ENCODE data around the gene TUSC2. TPM values are rescaled to one million over a fixed set of nuclear protein-coding genes. Genes with fewer than 3 reads are reported as not detected.

Gene TUSC2
- total RNA-seq, 1 experiment from 2014 or later, result 15.2 TPM

DNA sequence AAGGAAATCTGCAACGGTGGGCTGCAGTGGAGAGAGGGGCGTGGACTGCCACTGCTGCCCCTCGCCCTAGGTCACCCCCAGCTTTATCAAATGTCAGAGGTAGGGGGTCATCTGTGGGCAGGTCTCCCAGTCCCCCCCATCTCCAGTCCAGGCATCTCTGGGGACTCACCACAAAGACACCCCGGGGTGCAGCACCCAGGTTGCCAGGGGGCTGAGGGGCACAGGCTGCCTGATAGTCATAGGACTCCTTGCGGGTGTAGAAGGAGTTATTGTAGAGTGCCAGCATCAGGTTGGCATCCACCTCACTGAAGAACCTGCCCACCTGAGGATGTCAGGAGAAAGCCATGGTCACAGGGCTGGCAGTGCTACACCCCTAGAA is 37.8 kb upstream of the TUSC2 start:
- DNase-seq (ENCODE audit: low spot score), result no peak
- no peaks in the 10 kb centered on the region for H3K27me3 ChIP-seq (replicated peaks; ENCODE audit: insufficient read depth, low read depth, low read length, poor library complexity)
- intact Hi-C loops (cut with micrococcal nuclease; ENCODE audit: unreplicated experiment), result loop anchor here (5.0 kb wide), 1 partner anchor 246 kb away; the partner anchor contains the start of gene CISH
- ChIA-PET POLR2A (ENCODE audit: low non-redundant PET) (no interaction called here), CTCF (no interaction called here)
- H3K27ac ChIP-seq (ENCODE audit: low read depth, low read length, poor library complexity, severe bottlenecking), result no peak overlapping the region
- H3K4me3 ChIP-seq (ENCODE audit: low read depth, low read length, poor library complexity, severe bottlenecking), result no peak overlapping the region
- H3K4me1 ChIP-seq (ENCODE audit: insufficient read depth, low read length, poor library complexity, severe bottlenecking), result no peaks in the 10 kb centered on the region
- BruUV-seq (replicated peaks), result no TSS peak
- H3K9me3 ChIP-seq (ENCODE audit: low read depth, low read length, poor library complexity, severe bottlenecking), result no peaks in the 10 kb centered on the region
- TF ChIP-seq EZH2 (IDR thresholded peaks at IDR 0.05; ENCODE audit: borderline replicate concordance, low read depth, low read length, poor library complexity, severe bottlenecking), result no peak
- TF ChIP-seq, protein P1, sequence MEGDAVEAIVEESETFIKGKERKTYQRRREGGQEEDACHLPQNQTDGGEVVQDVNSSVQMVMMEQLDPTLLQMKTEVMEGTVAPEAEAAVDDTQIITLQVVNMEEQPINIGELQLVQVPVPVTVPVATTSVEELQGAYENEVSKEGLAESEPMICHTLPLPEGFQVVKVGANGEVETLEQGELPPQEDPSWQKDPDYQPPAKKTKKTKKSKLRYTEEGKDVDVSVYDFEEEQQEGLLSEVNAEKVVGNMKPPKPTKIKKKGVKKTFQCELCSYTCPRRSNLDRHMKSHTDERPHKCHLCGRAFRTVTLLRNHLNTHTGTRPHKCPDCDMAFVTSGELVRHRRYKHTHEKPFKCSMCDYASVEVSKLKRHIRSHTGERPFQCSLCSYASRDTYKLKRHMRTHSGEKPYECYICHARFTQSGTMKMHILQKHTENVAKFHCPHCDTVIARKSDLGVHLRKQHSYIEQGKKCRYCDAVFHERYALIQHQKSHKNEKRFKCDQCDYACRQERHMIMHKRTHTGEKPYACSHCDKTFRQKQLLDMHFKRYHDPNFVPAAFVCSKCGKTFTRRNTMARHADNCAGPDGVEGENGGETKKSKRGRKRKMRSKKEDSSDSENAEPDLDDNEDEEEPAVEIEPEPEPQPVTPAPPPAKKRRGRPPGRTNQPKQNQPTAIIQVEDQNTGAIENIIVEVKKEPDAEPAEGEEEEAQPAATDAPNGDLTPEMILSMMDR (conservative IDR thresholded peaks at IDR 0.05; ENCODE audit: low read depth, low read length), result no peak
- no peaks in the 10 kb centered on the region for H3K36me3 ChIP-seq (ENCODE audit: insufficient read depth, low read length, poor library complexity, severe bottlenecking)

DNA sequence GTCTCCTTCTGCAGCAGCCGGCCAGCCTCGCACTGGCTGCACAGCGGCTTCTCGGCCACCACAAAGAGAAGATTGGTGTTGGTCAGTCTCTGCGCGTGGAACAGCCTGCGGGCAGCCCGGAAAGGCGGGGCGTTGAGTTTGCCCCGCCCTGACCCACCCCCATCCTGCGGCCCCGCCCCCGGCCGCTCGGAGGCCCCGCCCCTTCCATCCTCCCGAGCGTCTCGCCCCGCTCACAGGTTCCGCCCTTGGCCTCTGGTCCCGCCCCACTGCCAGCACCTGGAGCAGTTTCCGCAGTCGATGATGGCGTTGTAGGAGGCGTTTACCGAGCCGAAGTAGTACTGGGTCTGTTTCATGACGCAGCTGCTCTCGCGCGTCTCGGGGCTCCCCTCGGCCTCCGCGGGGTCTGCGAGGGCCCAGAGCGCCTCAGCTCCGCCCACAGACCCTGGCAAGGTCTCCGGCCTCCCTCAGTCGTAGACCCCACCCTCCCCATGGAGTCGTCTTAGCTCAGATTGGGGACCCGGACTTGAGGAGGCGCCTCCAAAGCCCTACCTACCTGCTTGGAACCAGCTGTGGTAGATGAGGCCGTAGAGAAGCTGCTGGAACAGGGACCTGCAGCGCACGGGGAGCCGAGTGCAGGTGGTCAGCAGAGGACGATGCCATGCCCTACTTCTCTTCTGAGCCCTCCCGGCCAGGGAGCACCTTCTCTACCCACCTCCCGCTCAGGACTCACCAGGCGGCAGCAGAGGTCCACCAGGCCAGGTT is 37.2 kb upstream of the TUSC2 start:
- H3K27me3 ChIP-seq (replicated peaks; ENCODE audit: insufficient read depth, low read depth, low read length, poor library complexity), result no peaks in the 10 kb centered on the region
- CTCF ChIA-PET, result no interaction called here

DNA sequence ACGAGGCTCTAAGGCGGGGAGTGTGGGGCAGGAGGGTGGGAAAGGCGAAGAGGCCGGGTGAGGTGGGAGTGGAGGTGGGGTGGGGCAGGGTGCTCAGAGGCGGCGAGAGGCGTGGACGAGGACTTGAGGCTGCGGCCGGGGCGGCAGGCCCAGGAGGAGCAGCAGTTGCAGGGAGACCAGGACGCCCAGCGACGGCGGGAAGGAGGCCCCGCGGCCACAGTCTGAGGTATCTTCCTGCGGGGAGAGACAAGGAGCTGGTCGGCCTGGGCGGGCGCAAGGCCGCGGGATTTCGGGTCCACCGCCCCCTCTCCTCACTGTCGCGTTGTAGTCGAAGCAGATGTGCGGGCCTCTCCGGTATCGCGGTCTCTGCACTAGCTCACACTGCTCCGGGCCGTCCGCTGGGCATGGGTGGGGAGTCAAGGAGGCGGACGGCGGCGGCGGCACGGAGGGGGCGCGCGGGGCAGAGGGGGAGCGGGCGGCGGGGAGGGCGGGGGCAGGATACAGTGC is 36.6 kb upstream of the TUSC2 start:
- intact Hi-C loops (cut with micrococcal nuclease; ENCODE audit: unreplicated experiment), result loop anchor here (5.0 kb wide), 1 partner anchor 248 kb away; the partner anchor contains the start of gene CISH
- Histone ChIP-seq H3K4me1 (ENCODE audit: insufficient read depth, low read length, poor library complexity, severe bottlenecking) (no peaks in the 10 kb centered on the region), H3K27ac (ENCODE audit: low read depth, low read length, poor library complexity, severe bottlenecking) (no peak overlapping the region), H3K36me3 (ENCODE audit: insufficient read depth, low read length, poor library complexity, severe bottlenecking) (no peaks in the 10 kb centered on the region), H3K9me3 (ENCODE audit: low read depth, low read length, poor library complexity, severe bottlenecking) (no peaks in the 10 kb centered on the region), H3K27me3 (replicated peaks; ENCODE audit: insufficient read depth, low read depth, low read length, poor library complexity) (no peaks in the 10 kb centered on the region), H3K4me3 (ENCODE audit: low read depth, low read length, poor library complexity, severe bottlenecking) (peak overlapping the region; percentile 45)
- DNase-seq (ENCODE audit: low spot score), result no peak
- BruUV-seq (replicated peaks), result no TSS peak
- TF ChIP-seq EZH2 (IDR thresholded peaks at IDR 0.05; ENCODE audit: borderline replicate concordance, low read depth, low read length, poor library complexity, severe bottlenecking), result no peak
- TF ChIP-seq, protein P1 (conservative IDR thresholded peaks at IDR 0.05; ENCODE audit: low read depth, low read length), result no peak
- ChIA-PET CTCF (no interaction called here), POLR2A (ENCODE audit: low non-redundant PET) (no interaction called here)

More for the DNA sequence above, 37.2 kb upstream of the TUSC2 start:
- POLR2A ChIA-PET (ENCODE audit: low non-redundant PET), result no interaction called here
- BruUV-seq (replicated peaks), result no TSS peak
- Histone ChIP-seq H3K4me3 (ENCODE audit: low read depth, low read length, poor library complexity, severe bottlenecking) (peak overlapping the region; percentile 45), H3K9me3 (ENCODE audit: low read depth, low read length, poor library complexity, severe bottlenecking) (no peaks in the 10 kb centered on the region), H3K27ac (ENCODE audit: low read depth, low read length, poor library complexity, severe bottlenecking) (no peak overlapping the region), H3K36me3 (ENCODE audit: insufficient read depth, low read length, poor library complexity, severe bottlenecking) (no peaks in the 10 kb centered on the region), H3K4me1 (ENCODE audit: insufficient read depth, low read length, poor library complexity, severe bottlenecking) (no peaks in the 10 kb centered on the region)
- TF ChIP-seq, protein P1 (conservative IDR thresholded peaks at IDR 0.05; ENCODE audit: low read depth, low read length), result no peak
- no peak for TF ChIP-seq EZH2 (IDR thresholded peaks at IDR 0.05; ENCODE audit: borderline replicate concordance, low read depth, low read length, poor library complexity, severe bottlenecking)
- peak; percentile 49 for DNase-seq (ENCODE audit: low spot score)
- intact Hi-C loops (cut with micrococcal nuclease; ENCODE audit: unreplicated experiment), result loop anchor here (5.0 kb wide), 1 partner anchor 247 kb away; the partner anchor contains the start of gene CISH
